HUES48 (cell line): ENCODE measurements around the gene LDHAL6B.

ENCODE experiments used
- H3K27ac ChIP-seq: one replicate; pipeline ENCODE4 v1.7.0; 2013; ENCODE audit warnings: low read depth, low read length, inconsistent platforms
- H3K27me3 ChIP-seq: 2 replicates; pipeline ENCODE4 v1.6.1; 2013; ENCODE audit warnings: mild to moderate bottlenecking, low read length; ENCODE audit not compliant: control insufficient read depth, insufficient read depth
- H3K36me3 ChIP-seq: 2 replicates; pipeline ENCODE4 v1.6.1; 2013; ENCODE audit warnings: low read length; ENCODE audit not compliant: control insufficient read depth, insufficient read depth
- H3K4me1 ChIP-seq: 2 replicates; pipeline ENCODE4 v1.6.1; 2013; ENCODE audit warnings: mild to moderate bottlenecking, low read length; ENCODE audit not compliant: control insufficient read depth, insufficient read depth
- H3K4me3 ChIP-seq: 2 replicates; pipeline ENCODE4 v1.5.1; 2013; ENCODE audit warnings: mild to moderate bottlenecking, low read depth, low read length
- H3K9ac ChIP-seq: 2 replicates; pipeline ENCODE4 v1.6.1; 2013; ENCODE audit warnings: mild to moderate bottlenecking, low read depth, low read length, moderate library complexity
- H3K9me3 ChIP-seq: 2 replicates; pipeline ENCODE4 v1.6.1; 2013; ENCODE audit warnings: low read length; ENCODE audit not compliant: control insufficient read depth, insufficient read depth

Gene LDHAL6B

GRCh38 chr15:59199626-59200465, 6.8 kb upstream of the LDHAL6B start:
- H3K36me3 ChIP-seq, result peaks cover 93% of the 10 kb centered on the region
- H3K27me3 ChIP-seq, result no peaks in the 10 kb centered on the region
- no peak overlapping the region for H3K4me3 ChIP-seq
- H3K4me1 ChIP-seq, result no peaks in the 10 kb centered on the region
- no peak overlapping the region for H3K27ac ChIP-seq
- H3K9me3 ChIP-seq, result no peaks in the 10 kb centered on the region
- no peak overlapping the region for H3K9ac ChIP-seq

DNA sequence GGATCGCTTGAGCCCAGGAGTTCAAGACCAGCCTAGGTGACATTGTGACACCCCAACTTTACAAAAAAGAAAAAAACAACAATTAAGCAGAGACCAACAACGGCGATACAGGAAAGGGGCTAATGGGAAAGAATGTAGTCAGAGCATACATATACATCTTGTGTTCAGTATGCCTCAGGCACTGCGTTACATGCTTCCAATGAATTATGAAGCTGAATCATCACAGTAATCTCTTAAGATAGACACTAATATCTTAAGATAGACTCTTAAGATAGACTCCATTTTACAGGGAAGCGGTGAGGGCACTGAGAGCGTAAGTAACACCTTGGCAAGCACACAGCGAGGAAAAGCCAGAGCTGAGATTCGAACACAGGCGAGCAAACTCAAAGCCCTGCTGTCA, 6.1 kb upstream of the LDHAL6B start:
- H3K27ac ChIP-seq, result no peak overlapping the region

DNA sequence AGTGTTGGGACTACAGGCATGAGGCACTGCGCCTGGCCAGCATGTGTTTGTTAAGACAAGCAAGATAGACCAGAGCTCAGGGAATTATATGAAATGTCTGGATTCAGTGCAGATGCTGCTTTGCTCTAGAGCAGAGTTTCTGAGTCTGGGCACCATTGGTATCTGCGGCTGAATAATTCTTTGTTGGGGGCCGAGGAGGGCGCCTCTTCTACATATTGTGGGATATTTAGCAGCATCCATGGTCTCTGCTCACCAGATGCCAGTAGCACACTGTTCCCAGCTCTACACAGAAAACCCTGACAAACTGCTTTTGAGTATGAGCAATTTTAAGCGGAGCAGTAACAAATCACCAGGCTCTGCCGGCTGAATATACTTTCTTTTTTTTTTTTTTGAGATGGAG, 3.6 kb upstream of the LDHAL6B start:
- H3K27me3 ChIP-seq, result no peaks in the 10 kb centered on the region
- H3K9me3 ChIP-seq, result no peaks in the 10 kb centered on the region
- H3K36me3 ChIP-seq, result peaks cover 98% of the 10 kb centered on the region
- no peaks in the 10 kb centered on the region for H3K4me1 ChIP-seq
- no peak overlapping the region for H3K9ac ChIP-seq
- no peak overlapping the region for H3K4me3 ChIP-seq
- no peak overlapping the region for H3K27ac ChIP-seq

More for the DNA sequence above, 6.1 kb upstream of the LDHAL6B start:
- Histone ChIP-seq H3K9ac (no peak overlapping the region), H3K36me3 (peaks cover 93% of the 10 kb centered on the region), H3K4me1 (no peaks in the 10 kb centered on the region), H3K4me3 (no peak overlapping the region), H3K27me3 (no peaks in the 10 kb centered on the region), H3K9me3 (no peaks in the 10 kb centered on the region)

DNA sequence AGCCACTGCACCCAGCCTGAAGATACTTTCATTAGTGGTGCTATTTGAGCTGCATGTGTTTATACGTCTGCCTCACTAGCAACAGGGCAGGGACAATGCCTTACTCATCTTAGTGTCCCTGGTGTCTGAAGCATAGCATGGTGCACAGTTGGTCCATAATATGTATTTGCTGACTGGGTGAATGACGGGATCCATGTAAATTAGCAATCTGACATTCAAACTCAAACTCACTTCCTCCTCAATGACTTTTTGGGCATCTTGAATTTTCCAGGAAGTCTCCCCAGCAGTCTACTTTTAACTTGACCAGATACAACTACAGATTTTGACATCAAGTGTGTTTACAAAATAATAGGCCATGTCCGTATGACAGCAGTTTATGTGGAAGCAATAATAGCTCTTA, 3.0 kb upstream of the LDHAL6B start:
- Histone ChIP-seq H3K9me3 (no peaks in the 10 kb centered on the region), H3K27me3 (no peaks in the 10 kb centered on the region), H3K27ac (no peak overlapping the region), H3K4me1 (no peaks in the 10 kb centered on the region), H3K36me3 (peaks cover 98% of the 10 kb centered on the region), H3K4me3 (no peak overlapping the region), H3K9ac (no peak overlapping the region)

- no peaks in the 10 kb centered on the region for H3K4me1 ChIP-seq
- no peaks in the 10 kb centered on the region for H3K9me3 ChIP-seq
- peaks cover 93% of the 10 kb centered on the region for H3K36me3 ChIP-seq
- no peak overlapping the region for H3K27ac ChIP-seq
- no peak overlapping the region for H3K9ac ChIP-seq
- H3K4me3 ChIP-seq, result no peak overlapping the region
- H3K27me3 ChIP-seq, result no peaks in the 10 kb centered on the region
These were observed 612 bp upstream of the LDHAL6B start for GRCh38 chr15:59205839-59206622.

GRCh38 chr15:59208613-59209249, 2.1 kb downstream of the LDHAL6B start:
- Histone ChIP-seq H3K4me1 (no peaks in the 10 kb centered on the region), H3K27me3 (no peaks in the 10 kb centered on the region), H3K4me3 (no peak overlapping the region), H3K36me3 (peaks cover 87% of the 10 kb centered on the region), H3K9ac (no peak overlapping the region), H3K27ac (no peak overlapping the region), H3K9me3 (no peaks in the 10 kb centered on the region)

GRCh38 chr15:59210186-59210585, 3.5 kb downstream of the LDHAL6B start:
- Histone ChIP-seq H3K27ac (no peak overlapping the region), H3K27me3 (no peaks in the 10 kb centered on the region), H3K4me1 (no peaks in the 10 kb centered on the region), H3K9me3 (no peaks in the 10 kb centered on the region), H3K9ac (no peak overlapping the region), H3K4me3 (no peak overlapping the region), H3K36me3 (peaks cover 87% of the 10 kb centered on the region)

DNA sequence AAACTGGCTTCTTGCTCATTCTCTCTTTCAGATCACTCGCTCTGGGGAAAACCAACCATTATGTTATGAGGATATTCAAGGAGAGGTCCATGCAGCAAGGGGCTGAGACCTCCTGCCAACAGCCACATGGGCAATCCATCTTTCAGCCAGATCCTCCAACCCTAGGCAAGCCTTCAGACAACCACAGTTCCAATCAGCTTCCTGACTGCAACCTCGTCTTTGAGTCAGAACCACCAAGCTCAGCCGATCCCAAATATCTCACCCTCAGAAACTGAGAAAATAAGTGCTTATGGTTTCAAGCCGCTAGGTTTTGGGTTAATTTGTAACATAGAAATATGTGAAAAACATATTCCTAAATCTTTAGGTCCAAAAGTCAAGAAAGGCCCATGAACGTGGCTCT, 10.3 kb downstream of the LDHAL6B start:
- H3K4me1 ChIP-seq, result no peaks in the 10 kb centered on the region
- H3K36me3 ChIP-seq, result peaks cover 88% of the 10 kb centered on the region

GRCh38 chr15:59217876-59218498, 11.3 kb downstream of the LDHAL6B start:
- Histone ChIP-seq H3K4me3 (no peak overlapping the region), H3K36me3 (peaks cover 89% of the 10 kb centered on the region), H3K9me3 (no peaks in the 10 kb centered on the region), H3K9ac (no peak overlapping the region), H3K4me1 (no peaks in the 10 kb centered on the region), H3K27ac (no peak overlapping the region), H3K27me3 (no peaks in the 10 kb centered on the region)

More for the DNA sequence above, 10.3 kb downstream of the LDHAL6B start:
- Histone ChIP-seq H3K9me3 (no peaks in the 10 kb centered on the region), H3K27ac (no peak overlapping the region), H3K27me3 (no peaks in the 10 kb centered on the region), H3K4me3 (no peak overlapping the region), H3K9ac (no peak overlapping the region)

GRCh38 chr15:59218710-59219109, 12.1 kb downstream of the LDHAL6B start:
- no peak overlapping the region for H3K9ac ChIP-seq
- H3K27me3 ChIP-seq, result no peaks in the 10 kb centered on the region
- peaks cover 92% of the 10 kb centered on the region for H3K36me3 ChIP-seq
- H3K4me3 ChIP-seq, result no peak overlapping the region
- H3K9me3 ChIP-seq, result no peaks in the 10 kb centered on the region
- H3K4me1 ChIP-seq, result no peaks in the 10 kb centered on the region
- no peak overlapping the region for H3K27ac ChIP-seq
